Fibroblast of lung (primary cell): ENCODE data around the gene CECR2. TPM values are rescaled to one million over a fixed set of nuclear protein-coding genes. Genes with fewer than 3 reads are reported as not detected.
A peak's percentile ranks its signal among the peaks of the same experiment; 100 is the strongest.

Experiments
- DNase-seq, 2 donors: peaks; one replicate each; pipeline versions ENCODE4 v3.0.0 to v3.0.0-alpha.2; 2010; ENCODE audit warnings: low read depth in 2 of 2
- H2AFZ ChIP-seq: 2 replicates; pipeline ENCODE4 v1.5.1; 2012; ENCODE audit warnings: low read length, control low read depth, inconsistent platforms
- H3K27ac ChIP-seq: 2 replicates; pipeline ENCODE4 v1.5.1; 2011; ENCODE audit warnings: low read length, control low read depth; ENCODE audit not compliant: insufficient read depth
- H3K27me3 ChIP-seq: 2 replicates; pipeline ENCODE4 v1.5.1; 2011; ENCODE audit warnings: mild to moderate bottlenecking, low read length; ENCODE audit not compliant: control insufficient read depth, insufficient read depth
- H3K36me3 ChIP-seq: 2 replicates; pipeline ENCODE4 v1.5.1; 2011; ENCODE audit warnings: low read length; ENCODE audit not compliant: control insufficient read depth, insufficient read depth
- H3K4me1 ChIP-seq: 2 replicates; pipeline ENCODE4 v1.5.1; 2011; ENCODE audit warnings: low read length; ENCODE audit not compliant: control insufficient read depth, insufficient read depth; ENCODE audit errors: extremely low read depth
- H3K4me2 ChIP-seq: 2 replicates; pipeline ENCODE4 v1.5.1; 2011; ENCODE audit warnings: low read length, control low read depth; ENCODE audit not compliant: insufficient read depth; ENCODE audit errors: extremely low read depth
- H3K4me3 ChIP-seq, 4 experiments: fragments of 200-600 bp in 1 of 4; sonication (generic) in 1 of 4; replicated peaks in 1 of 4; 2 replicates each; pipeline ENCODE4 v1.5.1; 2011 to 2016; ENCODE audit warnings: low read length in 4 of 4, low read depth in 3 of 4, mild to moderate bottlenecking in 3 of 4, control low read depth in 2 of 4, inconsistent platforms in 1 of 4, mixed read lengths in 1 of 4; ENCODE audit not compliant: insufficient read depth in 1 of 4; ENCODE audit errors: control extremely low read depth in 1 of 4
- H3K79me2 ChIP-seq: 2 replicates; pipeline ENCODE4 v1.5.1; 2012; ENCODE audit warnings: mild to moderate bottlenecking, low read length, inconsistent platforms; ENCODE audit not compliant: control insufficient read depth, insufficient read depth
- H3K9ac ChIP-seq: 2 replicates; pipeline ENCODE4 v1.5.1; 2011; ENCODE audit warnings: mild to moderate bottlenecking, low read length, control low read depth; ENCODE audit not compliant: insufficient read depth
- H3K9me3 ChIP-seq: 2 replicates; pipeline ENCODE4 v1.5.1; 2012; ENCODE audit warnings: low read depth, low read length; ENCODE audit not compliant: control insufficient read depth, insufficient read depth
- H4K20me1 ChIP-seq: 2 replicates; pipeline ENCODE4 v1.5.1; 2011; ENCODE audit warnings: low read length; ENCODE audit not compliant: control insufficient read depth, insufficient read depth; ENCODE audit errors: extremely low read depth
- EZH2 ChIP-seq: IDR thresholded peaks from 2 replicates; pipeline ENCODE4 v1.5.1; 2012; ENCODE audit warnings: low read length, control low read depth, mild to moderate bottlenecking; ENCODE audit errors: missing control alignments
- polyA plus RNA-seq, 2 donors: library from polyadenylated mRNA; depleted of rRNA in 1 of 2; stranded (reverse) in 1 of 2; unstranded in 1 of 2; fragments of >200 nt; gene quantifications; 2 replicates each; pipeline ENCODE4 v1.2.1, GENCODE V29; 2011 to 2012; ENCODE audit warnings: missing spikeins in 1 of 2
- total RNA-seq: library from RNA; depleted of rRNA; stranded (reverse); fragments of >200 nt; gene quantifications from 2 replicates; pipeline ENCODE4 v1.2.1, GENCODE V29; 2014
- TF ChIP-seq, protein P1 (sequence below), 2 donors: IDR thresholded peaks in 1 of 2; conservative IDR thresholded peaks in 1 of 2; 1 replicate in 1 of 2; 2 replicates in 1 of 2; pipeline ENCODE4 v1.5.1; 2011 to 2012; ENCODE audit warnings: low read length in 2 of 2, control low read depth in 1 of 2, inconsistent platforms in 1 of 2, low read depth in 1 of 2, mild to moderate bottlenecking in 1 of 2

Gene CECR2
- total and polyA plus RNA-seq, 2 donors (not counting 1 experiment from before 2014, with no cell fraction given): under 0.01 to 0.09 TPM

GRCh38 chr22:17566776-17567175 lies 197.5 kb downstream of the CECR2 start:
- H3K27ac ChIP-seq: no peak overlapping the region
- peaks cover 10% of the 10 kb centered on the region for H3K4me1 ChIP-seq
- H3K4me2 ChIP-seq: no peak overlapping the region
- H3K79me2 ChIP-seq: no peaks in the 10 kb centered on the region
- no peak for DNase-seq
- no peaks in the 10 kb centered on the region for H3K9me3 ChIP-seq
- H2AFZ ChIP-seq: no peak overlapping the region
- TF ChIP-seq, protein P1, sequence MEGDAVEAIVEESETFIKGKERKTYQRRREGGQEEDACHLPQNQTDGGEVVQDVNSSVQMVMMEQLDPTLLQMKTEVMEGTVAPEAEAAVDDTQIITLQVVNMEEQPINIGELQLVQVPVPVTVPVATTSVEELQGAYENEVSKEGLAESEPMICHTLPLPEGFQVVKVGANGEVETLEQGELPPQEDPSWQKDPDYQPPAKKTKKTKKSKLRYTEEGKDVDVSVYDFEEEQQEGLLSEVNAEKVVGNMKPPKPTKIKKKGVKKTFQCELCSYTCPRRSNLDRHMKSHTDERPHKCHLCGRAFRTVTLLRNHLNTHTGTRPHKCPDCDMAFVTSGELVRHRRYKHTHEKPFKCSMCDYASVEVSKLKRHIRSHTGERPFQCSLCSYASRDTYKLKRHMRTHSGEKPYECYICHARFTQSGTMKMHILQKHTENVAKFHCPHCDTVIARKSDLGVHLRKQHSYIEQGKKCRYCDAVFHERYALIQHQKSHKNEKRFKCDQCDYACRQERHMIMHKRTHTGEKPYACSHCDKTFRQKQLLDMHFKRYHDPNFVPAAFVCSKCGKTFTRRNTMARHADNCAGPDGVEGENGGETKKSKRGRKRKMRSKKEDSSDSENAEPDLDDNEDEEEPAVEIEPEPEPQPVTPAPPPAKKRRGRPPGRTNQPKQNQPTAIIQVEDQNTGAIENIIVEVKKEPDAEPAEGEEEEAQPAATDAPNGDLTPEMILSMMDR (conservative IDR thresholded peaks at IDR 0.05 in 1 of 2, IDR thresholded peaks at IDR 0.05 in 1 of 2; ENCODE audit: low read depth in 1 of 2, low read length in 2 of 2): no peak
- TF ChIP-seq EZH2: no peak
- no peaks in the 10 kb centered on the region for H3K36me3 ChIP-seq
- H4K20me1 ChIP-seq: no peaks in the 10 kb centered on the region
- no peak overlapping the region for H3K4me3 ChIP-seq
- H3K9ac ChIP-seq: no peak overlapping the region
- H3K27me3 ChIP-seq: peaks cover 2% of the 10 kb centered on the region

DNA sequence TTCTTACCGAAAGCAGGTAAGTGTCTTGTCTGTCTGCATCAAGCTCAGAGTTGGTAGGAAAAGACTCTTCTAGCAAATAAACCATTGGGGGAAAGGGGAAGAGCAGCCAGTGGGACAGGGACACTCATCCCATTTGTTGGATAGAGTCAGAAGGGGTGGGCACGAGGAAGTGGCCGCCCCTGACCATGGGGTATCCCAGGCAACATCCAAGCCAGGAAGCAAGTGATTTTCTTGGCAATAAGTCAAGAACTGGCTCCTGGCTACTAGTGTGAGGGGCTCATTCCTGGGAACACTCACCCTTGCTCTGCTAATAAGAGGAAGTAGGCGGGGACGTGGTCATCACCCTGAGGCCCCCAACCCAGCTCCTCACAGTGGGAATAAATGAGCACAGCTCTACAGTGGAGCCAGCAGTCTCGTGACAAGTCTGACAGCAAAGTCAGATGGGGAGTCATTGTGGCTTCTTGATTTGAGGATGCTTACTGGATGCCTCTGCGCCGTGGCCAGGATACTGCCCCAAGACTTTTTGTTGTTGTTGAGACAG lies 200.8 kb downstream of the CECR2 start:
- H3K4me2 ChIP-seq: peak overlapping the region; percentile 61
- DNase-seq: peak; percentile 39 to 42
- H3K9me3 ChIP-seq: no peaks in the 10 kb centered on the region
- no peak overlapping the region for H3K4me3 ChIP-seq
- no peak for TF ChIP-seq EZH2
- TF ChIP-seq, protein P1 (conservative IDR thresholded peaks at IDR 0.05 in 1 of 2, IDR thresholded peaks at IDR 0.05 in 1 of 2; ENCODE audit: low read depth in 1 of 2, low read length in 2 of 2): no peak
- H3K9ac ChIP-seq: peak overlapping the region; percentile 8
- no peaks in the 10 kb centered on the region for H4K20me1 ChIP-seq
- H3K36me3 ChIP-seq: no peaks in the 10 kb centered on the region
- peak overlapping the region; percentile 44 for H2AFZ ChIP-seq
- H3K27ac ChIP-seq: no peak overlapping the region
- peaks cover 8% of the 10 kb centered on the region for H3K4me1 ChIP-seq
- H3K27me3 ChIP-seq: peaks cover 2% of the 10 kb centered on the region
- H3K79me2 ChIP-seq: no peaks in the 10 kb centered on the region

DNA sequence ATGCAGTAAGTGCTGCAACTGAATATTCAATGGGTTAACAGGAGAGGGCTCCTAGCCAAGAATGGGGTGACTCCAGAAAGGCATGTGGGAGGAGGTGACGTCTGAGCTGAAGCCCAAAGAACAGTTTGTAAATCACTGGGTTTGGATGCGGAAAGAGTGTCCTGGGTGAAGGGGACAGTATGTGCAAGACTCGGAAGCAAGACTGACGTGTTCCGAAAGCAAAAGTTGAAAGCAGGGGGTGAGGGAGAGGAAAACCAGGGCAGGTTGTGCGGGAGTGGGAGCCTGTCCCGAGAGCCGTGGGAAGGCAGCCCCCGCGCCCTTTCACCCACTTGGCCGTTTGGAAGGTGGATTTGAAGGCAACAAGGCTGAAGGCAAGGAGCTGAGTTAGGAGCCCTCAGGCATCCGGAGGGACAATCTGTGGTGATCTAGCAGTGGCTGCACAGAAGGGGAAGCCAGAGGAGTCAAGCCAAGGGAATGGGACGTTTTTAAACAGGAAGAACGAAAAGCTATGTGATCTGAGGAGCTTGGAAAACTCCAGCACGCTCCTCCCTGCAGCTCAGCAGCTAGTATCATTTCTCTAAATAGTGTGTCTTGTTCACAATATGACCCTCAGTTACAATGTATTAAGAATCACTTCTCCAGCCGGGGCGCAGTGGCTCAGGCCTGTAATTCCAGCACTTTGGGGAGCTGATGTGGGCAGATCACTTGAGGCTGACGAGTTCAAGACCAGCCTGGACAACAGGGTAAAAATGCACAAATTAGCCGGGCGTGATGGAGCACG lies 201.8 kb downstream of the CECR2 start:
- peak overlapping the region; percentile 47 for H2AFZ ChIP-seq
- no peak for TF ChIP-seq EZH2
- TF ChIP-seq, protein P1 (conservative IDR thresholded peaks at IDR 0.05 in 1 of 2, IDR thresholded peaks at IDR 0.05 in 1 of 2; ENCODE audit: low read depth in 1 of 2, low read length in 2 of 2): no peak
- H3K9ac ChIP-seq: no peak overlapping the region
- H3K27me3 ChIP-seq: peaks cover 2% of the 10 kb centered on the region
- no peaks in the 10 kb centered on the region for H3K36me3 ChIP-seq
- H3K4me3 ChIP-seq: peak overlapping the region in 2 of 4 experiments; percentile 53 to 59
- H4K20me1 ChIP-seq: no peaks in the 10 kb centered on the region
- peak overlapping the region; percentile 60 for H3K4me2 ChIP-seq
- peak; percentile 81 to 97 for DNase-seq
- peaks cover 8% of the 10 kb centered on the region for H3K4me1 ChIP-seq
- H3K9me3 ChIP-seq: no peaks in the 10 kb centered on the region
- H3K27ac ChIP-seq: peak overlapping the region; percentile 58
- H3K79me2 ChIP-seq: no peaks in the 10 kb centered on the region
